Neural cell (in vitro differentiated cells): ENCODE results near the gene ENOX1. TPM values are rescaled to one million over a fixed set of nuclear protein-coding genes. Genes with fewer than 3 reads are reported as not detected.

Source experiments
- H2AFZ ChIP-seq: fragments of 200-600, 300-800 bp; sonication (generic), shearing (Covaris generic); 2 replicates; pipeline ENCODE4 v1.6.0; 2014; ENCODE audit warnings: low read depth, mild to moderate bottlenecking, antibody characterized with exemption, low read length, moderate library complexity
- H3F3A ChIP-seq: fragments of 200-600 bp; shearing (Covaris generic); 2 replicates; pipeline ENCODE4 v1.6.1; 2016; ENCODE audit warnings: mild to moderate bottlenecking, moderate library complexity, mixed read lengths, antibody characterized with exemption, low read length; ENCODE audit not compliant: insufficient read depth, poor library complexity, severe bottlenecking
- H3K27ac ChIP-seq: fragments of 200-600, 300-800 bp; sonication (generic), shearing (Covaris generic); 2 replicates; pipeline ENCODE4 v1.5.1; 2014; ENCODE audit warnings: mild to moderate bottlenecking, low read length, moderate library complexity
- H3K27me3 ChIP-seq: fragments of 300-800, 200-600 bp; sonication (generic), shearing (Covaris generic); 2 replicates; pipeline ENCODE4 v1.6.0; 2014; ENCODE audit warnings: mild to moderate bottlenecking, low read depth, low read length, moderate library complexity; ENCODE audit not compliant: insufficient read depth
- H3K36me3 ChIP-seq: fragments of 300-800, 200-600 bp; sonication (generic), shearing (Covaris generic); 2 replicates; pipeline ENCODE4 v1.5.1; 2014; ENCODE audit warnings: mild to moderate bottlenecking, antibody characterized with exemption, low read length, moderate library complexity; ENCODE audit not compliant: insufficient read depth
- H3K4me2 ChIP-seq: fragments of 300-800, 200-600 bp; sonication (generic), shearing (Covaris generic); 2 replicates; pipeline ENCODE4 v1.6.0; 2014; ENCODE audit warnings: mild to moderate bottlenecking, low read length
- H3K4me3 ChIP-seq: fragments of 300-800, 200-600 bp; sonication (generic), shearing (Covaris generic); 2 replicates; pipeline ENCODE4 v1.5.1; 2014; ENCODE audit warnings: mild to moderate bottlenecking, low read length, moderate library complexity
- H3K79me2 ChIP-seq: fragments of 200-600 bp; shearing (Covaris generic); replicated peaks from 2 replicates; pipeline ENCODE4 v1.6.0; 2014; ENCODE audit warnings: mild to moderate bottlenecking, low read length, moderate library complexity; ENCODE audit not compliant: insufficient read depth
- H3K9ac ChIP-seq: fragments of 300-800, 200-600 bp; sonication (generic), shearing (Covaris generic); 2 replicates; pipeline ENCODE4 v1.6.1; 2016; ENCODE audit warnings: mild to moderate bottlenecking, low read length, mixed read lengths
- H3K9me2 ChIP-seq: fragments of 200-600 bp; shearing (Covaris generic); 2 replicates; pipeline ENCODE4 v1.6.1; 2016; ENCODE audit warnings: mild to moderate bottlenecking, low read length, mixed read lengths; ENCODE audit not compliant: insufficient read depth
- H3K9me3 ChIP-seq: fragments of 200-600, 300-800 bp; sonication (generic), shearing (Covaris generic); 2 replicates; pipeline ENCODE4 v1.6.1; 2016; ENCODE audit warnings: mild to moderate bottlenecking, mixed run types, low read length, moderate library complexity, mixed read lengths
- H4K20me1 ChIP-seq: fragments of 200-600 bp; shearing (Covaris generic); 2 replicates; pipeline ENCODE4 v1.6.1; 2016; ENCODE audit warnings: mild to moderate bottlenecking, mixed run types; ENCODE audit not compliant: insufficient read depth
- EP300 ChIP-seq: fragments of 450-650 bp; conservative IDR thresholded peaks from 2 replicates; pipeline ENCODE4 v1.6.1; 2014; ENCODE audit warnings: antibody characterized with exemption, mild to moderate bottlenecking, moderate library complexity; ENCODE audit not compliant: poor library complexity, severe bottlenecking
- EZH2 ChIP-seq: fragments of 200-600, 300-800 bp; shearing (Covaris generic), sonication (generic); IDR thresholded peaks from 2 replicates; pipeline ENCODE4 v1.6.1; 2014; ENCODE audit warnings: antibody characterized with exemption, low read length, borderline replicate concordance, mild to moderate bottlenecking; ENCODE audit not compliant: insufficient read depth, poor library complexity, severe bottlenecking
- MXI1 ChIP-seq: fragments of 450-650 bp; conservative IDR thresholded peaks from 2 replicates; pipeline ENCODE4 v1.6.1; 2014; ENCODE audit warnings: antibody characterized with exemption, mild to moderate bottlenecking; ENCODE audit not compliant: poor library complexity, severe bottlenecking
- POLR2AphosphoS5 ChIP-seq: IDR thresholded peaks from 2 replicates; pipeline ENCODE4 v1.6.1; 2012
- RAD21 ChIP-seq: fragments of 450-650 bp; conservative IDR thresholded peaks from 2 replicates; pipeline ENCODE4 v1.6.1; 2014; ENCODE audit warnings: antibody characterized with exemption, mild to moderate bottlenecking, moderate library complexity
- SMC3 ChIP-seq: fragments of 450-650 bp; conservative IDR thresholded peaks from 2 replicates; pipeline ENCODE4 v1.6.1; 2014; ENCODE audit warnings: antibody characterized with exemption, mild to moderate bottlenecking, moderate library complexity; ENCODE audit not compliant: poor library complexity
- TAF1 ChIP-seq: IDR thresholded peaks from 2 replicates; pipeline ENCODE4 v1.6.1; 2012; ENCODE audit warnings: low read depth
- polyA plus RNA-seq: library from polyadenylated mRNA; depleted of rRNA; stranded (reverse); fragments of >200 nt; gene quantifications from 2 replicates; pipeline ENCODE4 v1.2.3, GENCODE V29; 2014
- TF ChIP-seq, protein P1 (sequence below): fragments of 450-650 bp; IDR thresholded peaks from 2 replicates; pipeline ENCODE4 v1.5.1; 2014; ENCODE audit warnings: antibody characterized with exemption, mild to moderate bottlenecking, moderate library complexity; ENCODE audit not compliant: poor library complexity, severe bottlenecking
- TF ChIP-seq, protein P2 (sequence below): IDR thresholded peaks from 2 replicates; pipeline ENCODE4 v1.6.1; 2012; ENCODE audit warnings: borderline replicate concordance

The ENOX1 gene
- polyA plus RNA-seq, 1 donor from 2014 or later, result 42.6 TPM

DNA sequence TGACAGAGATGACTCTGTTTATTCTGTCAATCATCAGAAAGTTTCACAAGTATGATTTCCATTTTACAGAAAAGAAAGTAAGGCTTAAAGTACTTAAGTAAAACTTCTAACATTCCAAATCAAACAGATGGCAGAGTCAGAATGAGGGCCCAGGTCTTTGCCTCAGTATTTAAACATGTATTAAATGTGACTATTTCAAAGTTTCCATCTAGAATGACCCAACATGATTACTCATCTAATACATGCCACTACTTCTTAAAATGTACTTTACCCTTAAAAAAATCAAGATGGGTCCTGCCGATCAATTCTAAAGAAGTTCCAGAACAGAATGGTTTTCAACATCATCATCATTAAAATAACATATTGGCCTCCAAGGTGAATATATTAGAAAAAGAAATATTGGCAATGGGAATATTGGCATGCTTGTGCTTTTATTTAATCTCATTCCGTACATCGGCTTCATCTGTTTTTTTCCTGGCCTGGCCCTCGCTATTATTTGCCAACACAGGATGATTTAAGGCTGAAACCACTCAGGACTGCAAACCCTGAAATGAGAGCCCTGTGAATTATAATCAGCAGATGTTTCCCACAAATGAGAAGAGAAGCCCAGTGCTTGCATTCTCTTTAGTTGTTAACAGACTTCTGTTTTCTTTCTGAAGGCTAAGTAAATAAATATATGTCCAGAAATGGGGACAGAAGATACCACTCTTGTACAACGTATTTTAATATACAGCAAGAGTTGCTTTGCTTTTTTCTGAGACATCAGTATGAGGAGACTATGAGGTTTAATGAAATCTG, 423.4 kb downstream of the ENOX1 start:
- Histone ChIP-seq H3K79me2 (no peaks in the 10 kb centered on the region), H4K20me1 (no peaks in the 10 kb centered on the region), H3K9ac (no peak overlapping the region), H3K9me3 (no peaks in the 10 kb centered on the region), H3K27me3 (no peaks in the 10 kb centered on the region), H3K4me3 (no peak overlapping the region), H3F3A (no peaks in the 10 kb centered on the region), H3K9me2 (no peaks in the 10 kb centered on the region), H2AFZ (no peak overlapping the region), H3K27ac (no peak overlapping the region), H3K36me3 (no peaks in the 10 kb centered on the region), H3K4me2 (no peak overlapping the region)
- TF ChIP-seq EZH2 (no peak), MXI1 (no peak)
- TF ChIP-seq, protein P1, sequence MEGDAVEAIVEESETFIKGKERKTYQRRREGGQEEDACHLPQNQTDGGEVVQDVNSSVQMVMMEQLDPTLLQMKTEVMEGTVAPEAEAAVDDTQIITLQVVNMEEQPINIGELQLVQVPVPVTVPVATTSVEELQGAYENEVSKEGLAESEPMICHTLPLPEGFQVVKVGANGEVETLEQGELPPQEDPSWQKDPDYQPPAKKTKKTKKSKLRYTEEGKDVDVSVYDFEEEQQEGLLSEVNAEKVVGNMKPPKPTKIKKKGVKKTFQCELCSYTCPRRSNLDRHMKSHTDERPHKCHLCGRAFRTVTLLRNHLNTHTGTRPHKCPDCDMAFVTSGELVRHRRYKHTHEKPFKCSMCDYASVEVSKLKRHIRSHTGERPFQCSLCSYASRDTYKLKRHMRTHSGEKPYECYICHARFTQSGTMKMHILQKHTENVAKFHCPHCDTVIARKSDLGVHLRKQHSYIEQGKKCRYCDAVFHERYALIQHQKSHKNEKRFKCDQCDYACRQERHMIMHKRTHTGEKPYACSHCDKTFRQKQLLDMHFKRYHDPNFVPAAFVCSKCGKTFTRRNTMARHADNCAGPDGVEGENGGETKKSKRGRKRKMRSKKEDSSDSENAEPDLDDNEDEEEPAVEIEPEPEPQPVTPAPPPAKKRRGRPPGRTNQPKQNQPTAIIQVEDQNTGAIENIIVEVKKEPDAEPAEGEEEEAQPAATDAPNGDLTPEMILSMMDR, result no peak

GRCh38 chr13:43362556-43362955, 424.2 kb downstream of the ENOX1 start:
- no peaks in the 10 kb centered on the region for H3K9me2 ChIP-seq
- H3K27me3 ChIP-seq, result no peaks in the 10 kb centered on the region
- no peak overlapping the region for H2AFZ ChIP-seq
- no peaks in the 10 kb centered on the region for H3K9me3 ChIP-seq
- no peak overlapping the region for H3K4me2 ChIP-seq
- TF ChIP-seq, protein P2, sequence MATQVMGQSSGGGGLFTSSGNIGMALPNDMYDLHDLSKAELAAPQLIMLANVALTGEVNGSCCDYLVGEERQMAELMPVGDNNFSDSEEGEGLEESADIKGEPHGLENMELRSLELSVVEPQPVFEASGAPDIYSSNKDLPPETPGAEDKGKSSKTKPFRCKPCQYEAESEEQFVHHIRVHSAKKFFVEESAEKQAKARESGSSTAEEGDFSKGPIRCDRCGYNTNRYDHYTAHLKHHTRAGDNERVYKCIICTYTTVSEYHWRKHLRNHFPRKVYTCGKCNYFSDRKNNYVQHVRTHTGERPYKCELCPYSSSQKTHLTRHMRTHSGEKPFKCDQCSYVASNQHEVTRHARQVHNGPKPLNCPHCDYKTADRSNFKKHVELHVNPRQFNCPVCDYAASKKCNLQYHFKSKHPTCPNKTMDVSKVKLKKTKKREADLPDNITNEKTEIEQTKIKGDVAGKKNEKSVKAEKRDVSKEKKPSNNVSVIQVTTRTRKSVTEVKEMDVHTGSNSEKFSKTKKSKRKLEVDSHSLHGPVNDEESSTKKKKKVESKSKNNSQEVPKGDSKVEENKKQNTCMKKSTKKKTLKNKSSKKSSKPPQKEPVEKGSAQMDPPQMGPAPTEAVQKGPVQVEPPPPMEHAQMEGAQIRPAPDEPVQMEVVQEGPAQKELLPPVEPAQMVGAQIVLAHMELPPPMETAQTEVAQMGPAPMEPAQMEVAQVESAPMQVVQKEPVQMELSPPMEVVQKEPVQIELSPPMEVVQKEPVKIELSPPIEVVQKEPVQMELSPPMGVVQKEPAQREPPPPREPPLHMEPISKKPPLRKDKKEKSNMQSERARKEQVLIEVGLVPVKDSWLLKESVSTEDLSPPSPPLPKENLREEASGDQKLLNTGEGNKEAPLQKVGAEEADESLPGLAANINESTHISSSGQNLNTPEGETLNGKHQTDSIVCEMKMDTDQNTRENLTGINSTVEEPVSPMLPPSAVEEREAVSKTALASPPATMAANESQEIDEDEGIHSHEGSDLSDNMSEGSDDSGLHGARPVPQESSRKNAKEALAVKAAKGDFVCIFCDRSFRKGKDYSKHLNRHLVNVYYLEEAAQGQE, result no peak
- TF ChIP-seq MXI1 (no peak), POLR2AphosphoS5 (no peak), EZH2 (no peak), EP300 (no peak), SMC3 (no peak), RAD21 (no peak), TAF1 (no peak)
- TF ChIP-seq, protein P1, result no peak
- no peak overlapping the region for H3K27ac ChIP-seq
- no peak overlapping the region for H3K9ac ChIP-seq
- no peaks in the 10 kb centered on the region for H3K79me2 ChIP-seq
- H3K4me3 ChIP-seq, result no peak overlapping the region
- no peaks in the 10 kb centered on the region for H3F3A ChIP-seq
- H3K36me3 ChIP-seq, result no peaks in the 10 kb centered on the region
- H4K20me1 ChIP-seq, result no peaks in the 10 kb centered on the region
